ENCODE results near the gene TMPRSS9.
A peak's percentile ranks its signal among the peaks of the same experiment; 100 is the strongest.

The TMPRSS9 gene

DNA sequence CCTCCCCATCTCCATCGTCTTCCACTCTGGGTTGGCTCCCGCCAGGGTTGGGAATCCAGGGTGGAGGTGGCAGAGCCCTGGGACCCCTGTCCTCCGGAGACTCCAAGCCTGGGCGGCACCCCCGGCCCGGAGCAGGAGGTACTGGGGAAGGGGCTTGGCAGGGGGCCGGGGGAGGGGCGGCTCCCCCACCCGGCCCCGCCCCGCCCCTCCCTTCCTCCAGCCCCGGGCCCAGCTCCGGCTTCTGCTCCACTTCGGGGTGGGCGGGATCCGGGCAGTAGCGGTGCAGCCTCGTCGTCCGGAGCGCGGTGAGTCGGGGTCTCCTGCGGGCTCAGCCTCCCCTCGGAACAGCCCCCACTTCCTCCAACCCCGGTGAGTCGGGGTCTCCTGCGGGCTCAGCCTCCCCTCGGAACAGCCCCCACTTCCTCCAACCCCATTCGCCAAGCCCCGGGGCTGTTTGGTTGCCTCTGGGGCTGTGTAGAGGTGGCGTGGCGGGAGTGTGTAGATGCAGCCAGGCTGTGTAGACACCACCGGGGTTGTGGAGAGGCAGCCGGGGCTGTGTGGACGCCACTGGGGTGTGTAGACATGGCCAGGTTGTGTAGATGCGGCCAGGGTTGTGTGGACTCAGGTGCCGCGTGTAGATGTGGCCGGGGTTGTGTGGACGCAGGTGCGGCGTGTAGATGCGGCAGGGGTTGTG lies at the start of gene TMPRSS9:
Gene TMPRSS9, plus strand, starts transcription at position 274 of the 694 bp plus-strand sequence. CDS start 29,521 bp downstream, outside the sequence.
- DNase-seq, result no peak

- no peak for DNase-seq
Observed at GRCh38 chr19:2311093-2311492, 49.0 kb upstream of the TMPRSS9 start.

- DNase-seq, result no peak
Observed at GRCh38 chr19:2312820-2313501, 47.1 kb upstream of the TMPRSS9 start.

- no peak for DNase-seq
Observed at GRCh38 chr19:2315121-2315817, 44.8 kb upstream of the TMPRSS9 start.

- no peak for DNase-seq
Observed at GRCh38 chr19:2315818-2316353, 44.2 kb upstream of the TMPRSS9 start.

DNA sequence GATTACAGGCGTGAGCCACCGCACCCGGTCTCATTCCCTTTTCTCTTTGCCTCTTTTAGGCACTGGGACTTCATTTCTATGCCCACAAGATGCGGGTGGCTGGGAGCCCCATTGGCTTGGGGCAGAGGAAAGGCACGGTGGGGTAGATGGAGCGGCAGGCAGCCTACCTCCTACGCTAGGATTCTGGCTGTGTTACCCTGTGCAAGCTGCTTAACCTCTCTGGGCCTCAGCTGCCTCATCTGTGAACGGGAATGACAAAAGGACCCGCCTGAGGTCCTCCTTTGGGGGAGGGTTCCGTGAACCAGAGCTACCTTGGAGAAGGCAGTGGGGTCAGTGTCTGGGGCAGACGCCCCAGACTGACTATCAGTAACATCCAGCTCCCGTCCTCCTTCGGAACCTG lies 42.8 kb upstream of the TMPRSS9 start:
- no peak for DNase-seq

DNA sequence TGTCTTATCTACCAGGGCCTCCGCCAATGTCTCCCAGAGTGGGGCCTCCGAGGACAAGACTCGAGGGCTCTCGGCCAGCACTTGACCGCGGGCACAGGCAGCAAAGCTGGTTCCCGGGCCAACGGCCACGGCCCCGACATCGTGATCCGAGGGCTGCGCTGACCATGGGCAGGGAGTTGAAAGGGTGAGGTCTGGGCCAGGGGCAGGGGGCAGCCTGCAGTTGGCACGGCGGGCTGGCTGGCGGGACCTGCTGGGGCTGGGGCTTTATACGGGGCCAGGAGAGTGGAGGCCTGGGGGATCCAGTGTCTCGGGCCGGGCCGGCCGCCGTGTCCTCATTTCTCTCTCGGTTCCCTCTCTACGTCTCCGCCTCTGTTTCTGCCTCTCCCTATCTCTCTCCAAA lies 42.3 kb upstream of the TMPRSS9 start:
- no peak for DNase-seq

GRCh38 chr19:2318923-2319322 lies 41.1 kb upstream of the TMPRSS9 start:
- DNase-seq, result no peak

GRCh38 chr19:2319551-2319950 lies 40.5 kb upstream of the TMPRSS9 start:
- no peak for DNase-seq

- DNase-seq, result no peak
Observed at GRCh38 chr19:2320049-2320448, 40.0 kb upstream of the TMPRSS9 start.

DNA sequence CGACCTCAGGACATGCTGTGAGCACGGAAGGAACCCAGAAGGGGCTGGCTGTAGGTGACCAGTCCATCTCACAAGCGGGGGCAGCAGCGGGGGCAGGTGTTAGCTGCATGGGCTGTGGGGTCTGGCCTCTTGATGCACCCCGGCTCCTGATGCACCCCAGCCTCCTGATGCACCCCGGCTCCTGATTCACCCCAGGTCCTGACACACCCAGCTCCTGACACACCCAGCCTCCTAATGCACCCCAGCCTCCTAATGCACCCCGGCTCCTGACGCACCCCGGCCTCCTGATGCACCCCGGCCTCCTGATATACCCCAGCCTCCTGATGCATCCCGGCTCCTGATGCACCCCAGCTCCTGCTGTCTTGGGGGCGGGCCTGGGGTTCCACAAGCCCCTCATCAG lies 39.1 kb upstream of the TMPRSS9 start:
- DNase-seq, result no peak

GRCh38 chr19:2321565-2322283 lies 38.3 kb upstream of the TMPRSS9 start:
- DNase-seq, result no peak

DNA sequence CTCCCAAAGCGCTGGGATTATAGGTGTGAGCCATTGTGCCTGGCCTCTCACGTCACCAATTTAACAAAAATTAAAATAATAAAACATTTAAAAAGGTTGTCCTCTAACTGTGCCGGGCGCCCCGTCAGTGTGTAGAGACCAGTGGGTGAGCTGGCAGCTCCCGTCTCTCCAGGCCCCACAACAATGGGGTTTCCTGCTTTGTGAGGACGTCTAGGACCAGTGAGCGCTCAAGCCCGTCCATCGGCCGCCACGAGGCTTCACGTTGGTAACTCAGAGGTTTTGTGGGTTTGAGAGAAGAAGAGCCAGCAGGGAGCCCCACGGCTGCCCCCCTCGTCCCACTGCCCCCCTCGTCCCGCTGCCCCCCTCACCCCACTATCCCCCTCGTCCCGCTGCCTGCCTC lies 36.4 kb upstream of the TMPRSS9 start:
- DNase-seq, result no peak

DNA sequence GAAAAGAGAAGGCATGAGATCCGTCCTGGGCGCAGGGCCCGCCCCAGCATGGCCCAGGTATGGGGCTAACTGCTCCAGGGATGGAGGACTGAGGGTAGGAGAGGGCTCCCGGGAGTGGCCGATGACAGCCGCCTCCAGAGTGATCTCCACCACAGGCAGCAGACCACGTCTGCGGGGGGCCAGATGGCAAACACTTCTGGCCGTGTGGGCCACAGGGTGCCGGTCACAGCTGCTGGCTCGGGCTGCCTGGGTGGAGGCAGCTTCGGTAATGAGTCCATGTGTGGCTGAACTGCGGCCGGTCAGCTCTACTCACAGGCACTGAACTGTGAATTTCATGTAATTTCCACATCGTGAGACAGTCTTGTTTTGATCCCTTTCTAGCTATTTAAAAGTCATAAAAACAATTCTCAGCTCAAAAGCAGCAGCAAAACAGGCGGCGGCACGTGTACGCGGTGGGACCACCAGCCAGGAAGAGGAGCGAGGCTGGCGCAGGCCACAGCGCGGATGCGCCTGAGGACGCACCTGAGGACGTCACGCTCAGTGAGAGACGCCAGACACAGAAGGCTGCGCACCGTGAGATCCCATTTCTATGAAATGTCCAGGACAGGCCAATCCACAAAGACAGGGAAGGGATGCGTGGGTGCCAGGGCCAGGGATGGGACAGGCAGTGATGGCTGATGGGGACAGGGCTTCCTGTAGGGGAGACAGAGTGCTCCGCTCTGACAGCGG lies 35.7 kb upstream of the TMPRSS9 start:
- no peak for DNase-seq

GRCh38 chr19:2325281-2326046 lies 34.6 kb upstream of the TMPRSS9 start:
- DNase-seq, result no peak

- no peak for DNase-seq
Observed at GRCh38 chr19:2326699-2327360, 33.2 kb upstream of the TMPRSS9 start.

GRCh38 chr19:2327773-2328400 lies 32.2 kb upstream of the TMPRSS9 start:
- peak; percentile 53 for DNase-seq

- peak; percentile 81 for DNase-seq
Observed at GRCh38 chr19:2328401-2329148, 31.5 kb upstream of the TMPRSS9 start, which contains the start of the genes LSM7 and SPPL2B. LSM7 (minus strand) TSS chr19:2328586; CDS start chr19:2328566, 20 bp downstream. SPPL2B (plus strand) TSS chr19:2328684; CDS start chr19:2328710, 26 bp downstream.

DNA sequence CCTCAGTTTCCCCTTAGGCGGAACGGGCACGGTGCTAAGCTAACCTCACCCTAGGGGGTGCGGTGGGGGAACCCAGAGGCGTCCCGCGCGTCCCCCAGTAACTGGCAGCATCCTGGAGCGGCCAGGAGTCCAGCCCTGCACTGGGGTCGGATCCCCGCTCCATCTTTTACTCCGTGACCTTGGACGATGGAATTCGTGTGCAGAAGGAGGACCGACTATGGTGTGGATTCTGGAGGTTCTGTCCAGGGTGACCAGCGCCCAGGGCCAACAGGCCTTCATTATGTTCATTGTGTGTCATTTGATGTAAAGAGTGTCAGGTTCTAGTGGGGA lies 31.0 kb upstream of the TMPRSS9 start:
- no peak for DNase-seq

DNA sequence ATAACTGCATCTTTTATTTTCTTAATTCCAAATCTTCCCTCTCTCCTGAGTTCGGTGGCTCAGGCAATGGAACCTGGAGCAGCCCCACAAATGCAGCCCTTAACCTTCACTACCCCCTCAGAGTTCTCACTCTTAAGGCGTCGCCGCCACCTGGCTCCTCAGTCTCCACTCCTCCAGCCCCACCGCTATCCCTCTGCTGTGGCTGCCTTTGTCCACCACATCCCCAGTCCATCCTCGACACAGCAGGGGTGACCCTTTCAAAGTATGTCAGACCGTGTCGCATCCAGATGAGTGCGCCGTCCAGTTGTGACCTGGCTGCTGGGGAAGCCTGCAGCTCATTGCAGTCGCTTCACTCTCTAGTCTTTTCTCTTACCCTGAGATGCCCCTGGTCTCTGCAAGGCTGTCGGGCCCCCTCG lies 30.6 kb upstream of the TMPRSS9 start:
- no peak for DNase-seq

All from stimulated activated naive CD4-positive, alpha-beta T cell treated with Interleukin-2 at 50 U/mL for 16 hours (primary cell).